ENCODE results near the gene AIG1.

AIG1 gene

GRCh38 chr6:143198312-143198711 is 137.6 kb downstream of the AIG1 start:
- no peaks in the 10 kb centered on the region for H4K20me1 ChIP-seq (ENCODE audit: insufficient read depth, low read length)
- no peak overlapping the region for H3K4me3 ChIP-seq (ENCODE audit: low read depth in 1 of 2, low read length in 2 of 2)
- H3K4me2 ChIP-seq (ENCODE audit: insufficient read depth, low read length), result no peak overlapping the region
- no peak for ATAC-seq (ENCODE audit: insufficient read depth, low read depth)
- H3K4me1 ChIP-seq (ENCODE audit: insufficient read depth, low read length), result no peaks in the 10 kb centered on the region
- H3K27me3 ChIP-seq (ENCODE audit: insufficient read depth, low read length, poor library complexity), result no peaks in the 10 kb centered on the region
- no peaks in the 10 kb centered on the region for H3K79me2 ChIP-seq (ENCODE audit: insufficient read depth, low read length)
- H3K36me3 ChIP-seq (ENCODE audit: insufficient read depth, low read length), result no peaks in the 10 kb centered on the region
- H3K9ac ChIP-seq (ENCODE audit: low read depth, low read length), result no peak overlapping the region
- DNase-seq, result no peak
- no peak overlapping the region for H3K27ac ChIP-seq (ENCODE audit: low read length)
- no peak overlapping the region for H2AFZ ChIP-seq (ENCODE audit: low read depth, low read length)
- TF ChIP-seq, protein P1, sequence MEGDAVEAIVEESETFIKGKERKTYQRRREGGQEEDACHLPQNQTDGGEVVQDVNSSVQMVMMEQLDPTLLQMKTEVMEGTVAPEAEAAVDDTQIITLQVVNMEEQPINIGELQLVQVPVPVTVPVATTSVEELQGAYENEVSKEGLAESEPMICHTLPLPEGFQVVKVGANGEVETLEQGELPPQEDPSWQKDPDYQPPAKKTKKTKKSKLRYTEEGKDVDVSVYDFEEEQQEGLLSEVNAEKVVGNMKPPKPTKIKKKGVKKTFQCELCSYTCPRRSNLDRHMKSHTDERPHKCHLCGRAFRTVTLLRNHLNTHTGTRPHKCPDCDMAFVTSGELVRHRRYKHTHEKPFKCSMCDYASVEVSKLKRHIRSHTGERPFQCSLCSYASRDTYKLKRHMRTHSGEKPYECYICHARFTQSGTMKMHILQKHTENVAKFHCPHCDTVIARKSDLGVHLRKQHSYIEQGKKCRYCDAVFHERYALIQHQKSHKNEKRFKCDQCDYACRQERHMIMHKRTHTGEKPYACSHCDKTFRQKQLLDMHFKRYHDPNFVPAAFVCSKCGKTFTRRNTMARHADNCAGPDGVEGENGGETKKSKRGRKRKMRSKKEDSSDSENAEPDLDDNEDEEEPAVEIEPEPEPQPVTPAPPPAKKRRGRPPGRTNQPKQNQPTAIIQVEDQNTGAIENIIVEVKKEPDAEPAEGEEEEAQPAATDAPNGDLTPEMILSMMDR (IDR thresholded peaks at IDR 0.05; ENCODE audit: borderline replicate concordance, extremely low read depth, low read length, poor library complexity, severe bottlenecking), result no peak
- no peaks in the 10 kb centered on the region for H3K9me3 ChIP-seq (ENCODE audit: insufficient read depth, low read length, severe bottlenecking)

GRCh38 chr6:143199291-143199690 is 138.6 kb downstream of the AIG1 start:
- Histone ChIP-seq H4K20me1 (ENCODE audit: insufficient read depth, low read length) (no peaks in the 10 kb centered on the region), H3K9ac (ENCODE audit: low read depth, low read length) (no peak overlapping the region), H3K27ac (ENCODE audit: low read length) (no peak overlapping the region), H3K4me3 (ENCODE audit: low read depth in 1 of 2, low read length in 2 of 2) (no peak overlapping the region), H3K36me3 (ENCODE audit: insufficient read depth, low read length) (no peaks in the 10 kb centered on the region), H3K79me2 (ENCODE audit: insufficient read depth, low read length) (no peaks in the 10 kb centered on the region), H3K9me3 (ENCODE audit: insufficient read depth, low read length, severe bottlenecking) (no peaks in the 10 kb centered on the region), H3K27me3 (ENCODE audit: insufficient read depth, low read length, poor library complexity) (no peaks in the 10 kb centered on the region), H2AFZ (ENCODE audit: low read depth, low read length) (no peak overlapping the region), H3K4me1 (ENCODE audit: insufficient read depth, low read length) (no peaks in the 10 kb centered on the region), H3K4me2 (ENCODE audit: insufficient read depth, low read length) (no peak overlapping the region)
- ATAC-seq (ENCODE audit: insufficient read depth, low read depth), result no peak
- TF ChIP-seq, protein P1 (IDR thresholded peaks at IDR 0.05; ENCODE audit: borderline replicate concordance, extremely low read depth, low read length, poor library complexity, severe bottlenecking), result no peak
- no peak for TF ChIP-seq EZH2 (IDR thresholded peaks at IDR 0.05; ENCODE audit: borderline replicate concordance, low read depth, low read length, severe bottlenecking)
- DNase-seq, result no peak

- Histone ChIP-seq H3K36me3 (ENCODE audit: insufficient read depth, low read length) (no peaks in the 10 kb centered on the region), H3K27ac (ENCODE audit: low read length) (no peak overlapping the region), H2AFZ (ENCODE audit: low read depth, low read length) (no peak overlapping the region), H3K79me2 (ENCODE audit: insufficient read depth, low read length) (no peaks in the 10 kb centered on the region), H3K4me1 (ENCODE audit: insufficient read depth, low read length) (no peaks in the 10 kb centered on the region), H3K9ac (ENCODE audit: low read depth, low read length) (no peak overlapping the region), H3K27me3 (ENCODE audit: insufficient read depth, low read length, poor library complexity) (no peaks in the 10 kb centered on the region), H3K4me2 (ENCODE audit: insufficient read depth, low read length) (no peak overlapping the region), H3K4me3 (ENCODE audit: low read depth in 1 of 2, low read length in 2 of 2) (no peak overlapping the region), H3K9me3 (ENCODE audit: insufficient read depth, low read length, severe bottlenecking) (no peaks in the 10 kb centered on the region), H4K20me1 (ENCODE audit: insufficient read depth, low read length) (no peaks in the 10 kb centered on the region)
- no peak for ATAC-seq (ENCODE audit: insufficient read depth, low read depth)
- DNase-seq, result no peak
- TF ChIP-seq, protein P1 (IDR thresholded peaks at IDR 0.05; ENCODE audit: borderline replicate concordance, extremely low read depth, low read length, poor library complexity, severe bottlenecking), result no peak
- TF ChIP-seq EZH2 (IDR thresholded peaks at IDR 0.05; ENCODE audit: borderline replicate concordance, low read depth, low read length, severe bottlenecking), result no peak
These were observed 139.6 kb downstream of the AIG1 start for GRCh38 chr6:143200167-143200770.

GRCh38 chr6:143204045-143204444 is 143.4 kb downstream of the AIG1 start:
- Histone ChIP-seq H3K9me3 (ENCODE audit: insufficient read depth, low read length, severe bottlenecking) (no peaks in the 10 kb centered on the region), H3K27ac (ENCODE audit: low read length) (no peak overlapping the region), H3K27me3 (ENCODE audit: insufficient read depth, low read length, poor library complexity) (no peaks in the 10 kb centered on the region), H3K4me2 (ENCODE audit: insufficient read depth, low read length) (no peak overlapping the region), H3K4me3 (ENCODE audit: low read depth in 1 of 2, low read length in 2 of 2) (no peak overlapping the region), H4K20me1 (ENCODE audit: insufficient read depth, low read length) (no peaks in the 10 kb centered on the region), H3K36me3 (ENCODE audit: insufficient read depth, low read length) (no peaks in the 10 kb centered on the region), H2AFZ (ENCODE audit: low read depth, low read length) (no peak overlapping the region), H3K9ac (ENCODE audit: low read depth, low read length) (no peak overlapping the region), H3K4me1 (ENCODE audit: insufficient read depth, low read length) (no peaks in the 10 kb centered on the region), H3K79me2 (ENCODE audit: insufficient read depth, low read length) (no peaks in the 10 kb centered on the region)
- ATAC-seq (ENCODE audit: insufficient read depth, low read depth) (no peak), DNase-seq (no peak)
- no peak for TF ChIP-seq EZH2 (IDR thresholded peaks at IDR 0.05; ENCODE audit: borderline replicate concordance, low read depth, low read length, severe bottlenecking)
- TF ChIP-seq, protein P1 (IDR thresholded peaks at IDR 0.05; ENCODE audit: borderline replicate concordance, extremely low read depth, low read length, poor library complexity, severe bottlenecking), result no peak
